GM10266 (cell line): ENCODE measurements around the gene ONECUT3.
A peak's percentile ranks its signal among the peaks of the same experiment; 100 is the strongest.

Experiments used
- DNase-seq: peaks from one replicate; pipeline ENCODE4 v3.0.0; 2012; ENCODE audit errors: extremely low spot score
- TF ChIP-seq, protein P1 (sequence below): IDR thresholded peaks from 2 replicates; pipeline ENCODE4 v1.5.1; 2012; ENCODE audit warnings: mild to moderate bottlenecking, low read depth; ENCODE audit not compliant: control insufficient read depth, insufficient read depth; ENCODE audit errors: missing control alignments

ONECUT3 gene

DNA sequence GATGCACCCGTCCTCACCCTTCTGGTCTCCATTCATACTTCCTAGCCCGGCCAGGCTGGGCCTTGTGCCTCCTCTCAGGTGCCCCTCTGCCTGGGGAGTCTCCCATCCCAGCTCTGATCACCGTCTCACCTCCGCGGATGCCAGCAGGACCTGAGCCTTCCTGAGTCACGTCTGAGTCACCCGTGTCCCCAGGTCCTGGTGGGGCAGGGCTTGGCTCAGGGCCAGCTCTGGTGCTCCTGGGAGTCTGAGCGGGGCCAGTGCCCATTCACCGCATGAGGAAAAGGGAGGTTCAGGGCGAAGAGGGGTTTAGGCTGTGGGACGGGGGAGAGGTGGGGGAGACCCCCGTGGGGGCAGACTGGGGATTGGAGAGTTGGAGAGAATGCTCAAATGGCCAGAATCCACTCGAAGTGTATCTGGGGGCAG is 58.2 kb downstream of the ONECUT3 start:
- TF ChIP-seq, protein P1, sequence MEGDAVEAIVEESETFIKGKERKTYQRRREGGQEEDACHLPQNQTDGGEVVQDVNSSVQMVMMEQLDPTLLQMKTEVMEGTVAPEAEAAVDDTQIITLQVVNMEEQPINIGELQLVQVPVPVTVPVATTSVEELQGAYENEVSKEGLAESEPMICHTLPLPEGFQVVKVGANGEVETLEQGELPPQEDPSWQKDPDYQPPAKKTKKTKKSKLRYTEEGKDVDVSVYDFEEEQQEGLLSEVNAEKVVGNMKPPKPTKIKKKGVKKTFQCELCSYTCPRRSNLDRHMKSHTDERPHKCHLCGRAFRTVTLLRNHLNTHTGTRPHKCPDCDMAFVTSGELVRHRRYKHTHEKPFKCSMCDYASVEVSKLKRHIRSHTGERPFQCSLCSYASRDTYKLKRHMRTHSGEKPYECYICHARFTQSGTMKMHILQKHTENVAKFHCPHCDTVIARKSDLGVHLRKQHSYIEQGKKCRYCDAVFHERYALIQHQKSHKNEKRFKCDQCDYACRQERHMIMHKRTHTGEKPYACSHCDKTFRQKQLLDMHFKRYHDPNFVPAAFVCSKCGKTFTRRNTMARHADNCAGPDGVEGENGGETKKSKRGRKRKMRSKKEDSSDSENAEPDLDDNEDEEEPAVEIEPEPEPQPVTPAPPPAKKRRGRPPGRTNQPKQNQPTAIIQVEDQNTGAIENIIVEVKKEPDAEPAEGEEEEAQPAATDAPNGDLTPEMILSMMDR = no peak
- no peak for DNase-seq

DNA sequence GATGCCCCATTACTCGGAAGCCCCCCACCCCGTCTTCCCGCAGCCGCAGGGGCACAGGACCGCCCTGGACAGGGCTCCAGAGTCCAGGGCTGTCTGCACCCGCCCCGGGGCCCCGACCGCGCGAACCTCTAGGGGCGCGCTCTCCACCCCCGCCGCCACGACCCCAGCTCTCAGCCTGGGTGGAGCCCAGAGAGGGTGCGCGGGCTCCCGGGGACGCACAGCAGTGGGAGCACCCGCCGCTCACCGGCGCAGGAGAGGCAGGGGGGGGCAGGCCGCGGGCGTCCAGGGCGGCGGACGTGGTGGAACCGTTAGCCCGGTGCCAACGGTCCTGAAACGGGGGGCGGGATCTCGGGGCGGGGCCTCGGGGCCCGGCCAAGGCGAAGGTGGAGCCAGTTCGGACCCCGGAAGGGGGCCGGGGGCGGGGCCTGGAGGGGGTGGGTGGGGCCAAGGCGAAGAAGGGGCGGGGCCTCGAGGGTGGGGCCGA is 58.7 kb downstream of the ONECUT3 start, which contains the start of gene ATP8B3:
ATP8B3 (minus strand) TSS at position 335 of the 484 bp plus-strand sequence. CDS start 540 bp downstream, outside the sequence.
- peak; percentile 100 for DNase-seq
- TF ChIP-seq, protein P1 = no peak

DNA sequence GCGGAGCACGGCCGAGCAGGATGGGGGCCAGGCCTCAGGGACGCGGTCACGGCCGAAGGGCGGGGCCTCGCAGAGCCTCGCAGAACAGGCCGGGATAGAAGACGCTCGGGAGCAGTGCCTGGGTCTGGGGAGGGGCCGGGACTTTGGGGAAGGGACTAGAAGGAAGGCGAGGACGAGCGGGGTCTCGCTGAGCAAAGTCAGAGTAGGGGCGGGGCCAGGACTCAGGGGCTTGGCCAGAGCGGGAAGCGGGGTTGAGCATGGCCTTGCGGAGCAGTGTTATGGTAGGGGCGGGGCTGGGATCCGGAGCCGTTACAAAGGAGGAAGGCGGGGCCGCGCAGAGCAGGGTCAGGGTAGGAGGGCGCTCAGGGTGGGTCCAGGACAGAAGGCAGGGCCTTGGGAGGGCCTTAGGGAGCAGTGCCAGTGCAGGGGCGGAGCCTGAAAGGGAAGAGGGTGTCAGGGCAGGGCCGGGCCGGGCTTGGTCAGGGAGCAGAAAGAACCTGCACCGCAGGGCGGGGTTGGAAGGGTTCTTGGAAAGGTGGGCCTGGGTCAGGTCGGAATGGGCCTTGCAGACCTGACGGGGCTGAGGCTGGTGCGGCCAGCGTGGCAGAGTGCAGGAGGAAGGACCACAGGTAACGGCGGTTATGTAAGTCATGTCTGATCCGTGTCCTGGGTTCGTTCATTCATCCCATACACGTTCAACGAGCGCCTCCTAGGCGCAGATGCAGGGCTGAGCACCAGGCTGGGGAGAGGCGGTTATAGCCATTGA is 59.3 kb downstream of the ONECUT3 start:
- peak; percentile 97 for DNase-seq
- TF ChIP-seq, protein P1 = peak; percentile 77

DNA sequence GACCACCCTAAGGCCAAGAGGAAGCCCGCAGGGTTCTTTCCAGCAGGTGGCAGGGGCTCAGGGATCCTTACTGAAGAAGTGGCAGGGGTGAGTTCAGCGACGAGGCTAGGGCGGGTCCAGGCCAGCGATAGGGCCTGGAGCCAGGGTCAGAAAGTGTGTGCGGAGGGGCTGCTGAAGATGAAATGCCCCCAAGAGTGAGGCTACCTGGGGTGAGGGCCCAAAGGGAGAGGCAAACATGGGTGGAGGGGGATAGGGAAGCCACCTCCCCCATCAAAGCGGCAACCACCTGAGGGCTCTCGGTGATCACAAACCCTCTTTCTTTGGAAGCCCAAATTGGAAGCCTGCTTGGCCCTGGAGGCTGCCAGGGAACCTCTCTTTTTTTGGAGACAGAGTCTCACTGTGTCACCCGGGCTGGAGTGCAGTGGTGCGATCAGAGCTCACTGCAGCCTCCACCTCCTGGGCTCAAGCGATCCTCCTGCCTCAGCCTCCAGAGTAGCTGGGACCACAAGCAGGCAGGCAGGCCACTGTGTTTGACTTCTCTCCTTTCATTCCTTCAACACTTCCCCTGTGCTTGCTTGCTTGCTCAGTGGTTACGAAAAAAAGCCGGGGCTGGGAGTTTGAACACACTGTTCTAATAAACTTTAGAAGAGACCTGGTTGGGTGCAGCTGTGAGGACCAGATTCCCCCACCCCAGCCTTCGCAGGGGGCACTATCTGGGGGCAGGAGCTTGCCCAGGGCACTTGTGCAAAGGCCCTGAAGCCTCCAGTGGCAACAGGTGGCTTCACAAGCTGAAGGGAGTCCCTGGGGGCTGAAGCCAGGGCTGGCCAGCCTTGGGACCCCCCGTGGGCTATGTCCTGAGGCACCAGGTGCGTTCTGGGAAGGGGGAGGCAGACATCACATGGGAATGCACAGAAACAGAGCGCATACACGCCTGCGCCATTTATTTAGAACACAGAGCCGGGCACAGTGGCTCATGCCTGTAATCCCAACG is 60.2 kb downstream of the ONECUT3 start:
- DNase-seq = no peak
- TF ChIP-seq, protein P1 = no peak

DNA sequence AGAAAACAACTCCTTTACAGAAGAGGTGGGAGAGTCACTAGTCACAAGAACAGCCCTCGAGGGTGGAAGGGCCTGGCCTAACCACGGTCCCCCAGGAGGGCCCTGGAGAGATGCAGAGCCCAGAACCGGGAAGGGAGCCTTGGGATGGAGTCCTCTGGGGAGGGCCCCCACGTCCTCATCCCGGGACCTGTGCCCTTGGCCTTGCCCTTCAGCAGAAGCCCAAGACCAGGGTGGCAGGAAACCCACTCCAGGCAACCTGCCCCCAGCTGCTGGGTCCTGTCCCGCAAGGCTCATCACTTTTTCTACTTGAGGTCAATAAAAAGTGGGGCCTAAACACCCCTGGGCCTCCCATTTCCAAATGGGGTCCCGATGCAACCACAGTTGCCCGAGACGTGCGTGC is 61.1 kb downstream of the ONECUT3 start:
- DNase-seq = no peak
- TF ChIP-seq, protein P1 = no peak

DNA sequence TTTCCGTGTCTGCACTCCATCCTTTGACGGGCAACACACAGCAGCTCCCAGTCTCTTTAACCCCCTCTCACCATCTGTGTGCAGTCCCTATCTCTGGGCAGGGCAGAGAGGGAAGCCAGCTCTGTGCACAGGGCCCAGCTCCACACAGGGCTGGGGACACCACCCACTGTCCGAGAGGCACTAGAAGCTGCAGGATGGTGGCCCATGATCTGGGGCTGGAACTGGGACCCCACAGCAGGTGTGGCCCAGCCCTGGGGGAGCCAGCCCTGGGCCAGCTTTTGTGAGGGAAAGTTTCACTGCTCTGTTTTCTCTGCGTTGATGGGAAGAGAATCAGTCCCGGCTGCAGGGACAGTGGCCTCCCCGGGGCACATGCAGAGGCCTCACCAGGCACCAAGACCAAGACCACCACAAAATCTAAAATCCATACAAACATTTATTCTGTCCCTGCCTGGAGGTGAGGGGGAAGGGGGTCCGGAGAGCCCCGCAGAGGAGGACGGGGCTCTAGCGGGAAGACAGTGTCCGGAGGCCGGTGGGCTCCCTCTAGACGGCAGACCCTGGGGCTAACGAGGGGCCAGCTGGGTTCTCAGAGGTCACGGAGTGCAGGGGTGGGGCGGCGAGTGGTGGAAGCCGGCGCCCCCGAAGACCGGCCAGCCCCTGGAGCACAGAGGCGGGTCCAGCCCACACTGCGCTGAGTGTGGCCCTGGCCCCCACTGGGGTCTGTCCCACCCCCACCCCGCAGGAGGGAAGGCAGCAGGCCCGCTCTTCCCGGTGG is 61.7 kb downstream of the ONECUT3 start:
- no peak for DNase-seq
- TF ChIP-seq, protein P1 = no peak
